Neural cell (in vitro differentiated cells): ENCODE measurements around the gene IL20RB. TPM values are rescaled to one million over a fixed set of nuclear protein-coding genes. Genes with fewer than 3 reads are reported as not detected.

Experiments
- H2AFZ ChIP-seq: fragments of 200-600, 300-800 bp; sonication (generic), shearing (Covaris generic); 2 replicates; pipeline ENCODE4 v1.6.0; 2014; ENCODE audit warnings: low read depth, mild to moderate bottlenecking, antibody characterized with exemption, low read length, moderate library complexity
- H3F3A ChIP-seq: fragments of 200-600 bp; shearing (Covaris generic); 2 replicates; pipeline ENCODE4 v1.6.1; 2016; ENCODE audit warnings: mild to moderate bottlenecking, moderate library complexity, mixed read lengths, antibody characterized with exemption, low read length; ENCODE audit not compliant: insufficient read depth, poor library complexity, severe bottlenecking
- H3K27ac ChIP-seq: fragments of 200-600, 300-800 bp; sonication (generic), shearing (Covaris generic); 2 replicates; pipeline ENCODE4 v1.5.1; 2014; ENCODE audit warnings: mild to moderate bottlenecking, low read length, moderate library complexity
- H3K27me3 ChIP-seq: fragments of 300-800, 200-600 bp; sonication (generic), shearing (Covaris generic); 2 replicates; pipeline ENCODE4 v1.6.0; 2014; ENCODE audit warnings: mild to moderate bottlenecking, low read depth, low read length, moderate library complexity; ENCODE audit not compliant: insufficient read depth
- H3K36me3 ChIP-seq: fragments of 300-800, 200-600 bp; sonication (generic), shearing (Covaris generic); 2 replicates; pipeline ENCODE4 v1.5.1; 2014; ENCODE audit warnings: mild to moderate bottlenecking, antibody characterized with exemption, low read length, moderate library complexity; ENCODE audit not compliant: insufficient read depth
- H3K4me2 ChIP-seq: fragments of 300-800, 200-600 bp; sonication (generic), shearing (Covaris generic); 2 replicates; pipeline ENCODE4 v1.6.0; 2014; ENCODE audit warnings: mild to moderate bottlenecking, low read length
- H3K4me3 ChIP-seq: fragments of 300-800, 200-600 bp; sonication (generic), shearing (Covaris generic); 2 replicates; pipeline ENCODE4 v1.5.1; 2014; ENCODE audit warnings: mild to moderate bottlenecking, low read length, moderate library complexity
- H3K79me2 ChIP-seq: fragments of 200-600 bp; shearing (Covaris generic); replicated peaks from 2 replicates; pipeline ENCODE4 v1.6.0; 2014; ENCODE audit warnings: mild to moderate bottlenecking, low read length, moderate library complexity; ENCODE audit not compliant: insufficient read depth
- H3K9ac ChIP-seq: fragments of 300-800, 200-600 bp; sonication (generic), shearing (Covaris generic); 2 replicates; pipeline ENCODE4 v1.6.1; 2016; ENCODE audit warnings: mild to moderate bottlenecking, low read length, mixed read lengths
- H3K9me2 ChIP-seq: fragments of 200-600 bp; shearing (Covaris generic); 2 replicates; pipeline ENCODE4 v1.6.1; 2016; ENCODE audit warnings: mild to moderate bottlenecking, low read length, mixed read lengths; ENCODE audit not compliant: insufficient read depth
- H3K9me3 ChIP-seq: fragments of 200-600, 300-800 bp; sonication (generic), shearing (Covaris generic); 2 replicates; pipeline ENCODE4 v1.6.1; 2016; ENCODE audit warnings: mild to moderate bottlenecking, mixed run types, low read length, moderate library complexity, mixed read lengths
- H4K20me1 ChIP-seq: fragments of 200-600 bp; shearing (Covaris generic); 2 replicates; pipeline ENCODE4 v1.6.1; 2016; ENCODE audit warnings: mild to moderate bottlenecking, mixed run types; ENCODE audit not compliant: insufficient read depth
- EP300 ChIP-seq: fragments of 450-650 bp; conservative IDR thresholded peaks from 2 replicates; pipeline ENCODE4 v1.6.1; 2014; ENCODE audit warnings: antibody characterized with exemption, mild to moderate bottlenecking, moderate library complexity; ENCODE audit not compliant: poor library complexity, severe bottlenecking
- EZH2 ChIP-seq: fragments of 200-600, 300-800 bp; shearing (Covaris generic), sonication (generic); IDR thresholded peaks from 2 replicates; pipeline ENCODE4 v1.6.1; 2014; ENCODE audit warnings: antibody characterized with exemption, low read length, borderline replicate concordance, mild to moderate bottlenecking; ENCODE audit not compliant: insufficient read depth, poor library complexity, severe bottlenecking
- MXI1 ChIP-seq: fragments of 450-650 bp; conservative IDR thresholded peaks from 2 replicates; pipeline ENCODE4 v1.6.1; 2014; ENCODE audit warnings: antibody characterized with exemption, mild to moderate bottlenecking; ENCODE audit not compliant: poor library complexity, severe bottlenecking
- POLR2AphosphoS5 ChIP-seq: IDR thresholded peaks from 2 replicates; pipeline ENCODE4 v1.6.1; 2012
- RAD21 ChIP-seq: fragments of 450-650 bp; conservative IDR thresholded peaks from 2 replicates; pipeline ENCODE4 v1.6.1; 2014; ENCODE audit warnings: antibody characterized with exemption, mild to moderate bottlenecking, moderate library complexity
- SMC3 ChIP-seq: fragments of 450-650 bp; conservative IDR thresholded peaks from 2 replicates; pipeline ENCODE4 v1.6.1; 2014; ENCODE audit warnings: antibody characterized with exemption, mild to moderate bottlenecking, moderate library complexity; ENCODE audit not compliant: poor library complexity
- TAF1 ChIP-seq: IDR thresholded peaks from 2 replicates; pipeline ENCODE4 v1.6.1; 2012; ENCODE audit warnings: low read depth
- polyA plus RNA-seq: library from polyadenylated mRNA; depleted of rRNA; stranded (reverse); fragments of >200 nt; gene quantifications from 2 replicates; pipeline ENCODE4 v1.2.3, GENCODE V29; 2014
- TF ChIP-seq, protein P1 (sequence below): IDR thresholded peaks from 2 replicates; pipeline ENCODE4 v1.6.1; 2012; ENCODE audit warnings: borderline replicate concordance
- TF ChIP-seq, protein P2 (sequence below): fragments of 450-650 bp; IDR thresholded peaks from 2 replicates; pipeline ENCODE4 v1.5.1; 2014; ENCODE audit warnings: antibody characterized with exemption, mild to moderate bottlenecking, moderate library complexity; ENCODE audit not compliant: poor library complexity, severe bottlenecking

The IL20RB gene
- polyA plus RNA-seq, 1 donor from 2014 or later, result 3.0 TPM

DNA sequence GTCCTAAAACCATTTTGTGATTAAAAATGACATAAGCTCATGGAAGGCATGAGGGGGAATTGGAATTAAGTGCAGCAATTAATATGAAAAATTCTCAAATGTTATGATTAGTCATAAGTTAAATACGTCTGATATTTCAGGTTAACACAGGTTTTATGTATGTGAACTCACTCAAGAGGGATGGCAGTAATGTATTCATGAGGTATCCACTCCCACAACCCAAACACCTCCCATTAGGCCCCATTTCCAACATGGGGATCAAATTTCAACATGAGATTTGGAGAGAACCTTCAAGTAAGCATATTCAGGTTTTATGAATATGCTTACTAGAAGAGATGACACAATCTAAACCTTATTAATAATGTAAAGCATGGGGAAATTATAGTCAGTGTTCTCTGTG lies 41.6 kb upstream of the IL20RB start:
- Histone ChIP-seq H3K9ac (no peak overlapping the region), H3K79me2 (peaks cover 7% of the 10 kb centered on the region), H3K9me3 (no peaks in the 10 kb centered on the region), H3K4me2 (no peak overlapping the region), H3K27ac (no peak overlapping the region), H3K4me3 (no peak overlapping the region), H2AFZ (no peak overlapping the region), H4K20me1 (no peaks in the 10 kb centered on the region), H3K36me3 (no peaks in the 10 kb centered on the region), H3K9me2 (no peaks in the 10 kb centered on the region), H3F3A (no peaks in the 10 kb centered on the region), H3K27me3 (no peaks in the 10 kb centered on the region)
- no peak for TF ChIP-seq POLR2AphosphoS5
- TF ChIP-seq, protein P1, sequence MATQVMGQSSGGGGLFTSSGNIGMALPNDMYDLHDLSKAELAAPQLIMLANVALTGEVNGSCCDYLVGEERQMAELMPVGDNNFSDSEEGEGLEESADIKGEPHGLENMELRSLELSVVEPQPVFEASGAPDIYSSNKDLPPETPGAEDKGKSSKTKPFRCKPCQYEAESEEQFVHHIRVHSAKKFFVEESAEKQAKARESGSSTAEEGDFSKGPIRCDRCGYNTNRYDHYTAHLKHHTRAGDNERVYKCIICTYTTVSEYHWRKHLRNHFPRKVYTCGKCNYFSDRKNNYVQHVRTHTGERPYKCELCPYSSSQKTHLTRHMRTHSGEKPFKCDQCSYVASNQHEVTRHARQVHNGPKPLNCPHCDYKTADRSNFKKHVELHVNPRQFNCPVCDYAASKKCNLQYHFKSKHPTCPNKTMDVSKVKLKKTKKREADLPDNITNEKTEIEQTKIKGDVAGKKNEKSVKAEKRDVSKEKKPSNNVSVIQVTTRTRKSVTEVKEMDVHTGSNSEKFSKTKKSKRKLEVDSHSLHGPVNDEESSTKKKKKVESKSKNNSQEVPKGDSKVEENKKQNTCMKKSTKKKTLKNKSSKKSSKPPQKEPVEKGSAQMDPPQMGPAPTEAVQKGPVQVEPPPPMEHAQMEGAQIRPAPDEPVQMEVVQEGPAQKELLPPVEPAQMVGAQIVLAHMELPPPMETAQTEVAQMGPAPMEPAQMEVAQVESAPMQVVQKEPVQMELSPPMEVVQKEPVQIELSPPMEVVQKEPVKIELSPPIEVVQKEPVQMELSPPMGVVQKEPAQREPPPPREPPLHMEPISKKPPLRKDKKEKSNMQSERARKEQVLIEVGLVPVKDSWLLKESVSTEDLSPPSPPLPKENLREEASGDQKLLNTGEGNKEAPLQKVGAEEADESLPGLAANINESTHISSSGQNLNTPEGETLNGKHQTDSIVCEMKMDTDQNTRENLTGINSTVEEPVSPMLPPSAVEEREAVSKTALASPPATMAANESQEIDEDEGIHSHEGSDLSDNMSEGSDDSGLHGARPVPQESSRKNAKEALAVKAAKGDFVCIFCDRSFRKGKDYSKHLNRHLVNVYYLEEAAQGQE, result no peak
- no peak for TF ChIP-seq EP300

DNA sequence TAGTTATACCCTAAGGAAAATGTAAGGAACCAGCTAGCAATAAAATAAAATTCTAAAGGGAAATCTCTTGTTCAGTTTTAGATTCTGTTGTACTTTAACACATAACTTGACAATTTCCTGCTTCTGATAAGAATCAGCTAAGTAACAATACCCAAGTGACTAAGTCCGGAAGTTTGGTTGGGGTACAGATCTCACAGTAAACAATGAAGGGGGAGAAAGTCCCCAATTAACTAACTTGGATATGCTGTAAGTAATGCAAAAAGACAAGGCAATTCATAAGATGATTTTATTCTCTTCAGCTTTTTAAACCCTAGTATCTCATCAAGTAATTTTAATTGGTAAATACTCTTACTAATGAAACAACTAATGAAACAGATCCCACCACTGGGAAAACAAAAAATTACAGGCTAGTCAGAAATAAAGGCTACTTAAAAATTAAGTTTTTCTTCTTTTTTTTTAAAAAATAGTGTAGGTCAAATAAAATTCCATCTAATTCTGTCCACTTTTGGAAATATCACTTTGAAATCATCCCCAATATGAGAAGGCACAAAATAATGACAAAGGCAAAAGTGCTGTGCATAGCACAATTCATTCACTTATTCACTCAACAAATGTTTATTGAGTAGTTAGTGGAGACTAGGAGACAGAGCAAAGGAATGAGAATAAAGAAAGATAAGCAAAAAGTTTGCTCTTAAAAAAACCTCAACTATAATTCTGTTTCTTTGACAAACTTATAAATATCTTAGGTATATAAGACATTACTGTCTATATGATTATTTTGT lies 37.8 kb upstream of the IL20RB start:
- H3K9me3 ChIP-seq, result no peaks in the 10 kb centered on the region
- H2AFZ ChIP-seq, result no peak overlapping the region
- no peaks in the 10 kb centered on the region for H3K9me2 ChIP-seq
- no peaks in the 10 kb centered on the region for H3F3A ChIP-seq
- no peaks in the 10 kb centered on the region for H3K36me3 ChIP-seq
- H3K4me3 ChIP-seq, result no peak overlapping the region
- no peaks in the 10 kb centered on the region for H3K27me3 ChIP-seq
- no peak overlapping the region for H3K9ac ChIP-seq
- H3K79me2 ChIP-seq, result peaks cover 7% of the 10 kb centered on the region
- H4K20me1 ChIP-seq, result no peaks in the 10 kb centered on the region
- TF ChIP-seq MXI1 (no peak), RAD21 (no peak), EZH2 (no peak), EP300 (no peak), TAF1 (no peak), POLR2AphosphoS5 (no peak), SMC3 (no peak)
- TF ChIP-seq, protein P1, result no peak
- TF ChIP-seq, protein P2, sequence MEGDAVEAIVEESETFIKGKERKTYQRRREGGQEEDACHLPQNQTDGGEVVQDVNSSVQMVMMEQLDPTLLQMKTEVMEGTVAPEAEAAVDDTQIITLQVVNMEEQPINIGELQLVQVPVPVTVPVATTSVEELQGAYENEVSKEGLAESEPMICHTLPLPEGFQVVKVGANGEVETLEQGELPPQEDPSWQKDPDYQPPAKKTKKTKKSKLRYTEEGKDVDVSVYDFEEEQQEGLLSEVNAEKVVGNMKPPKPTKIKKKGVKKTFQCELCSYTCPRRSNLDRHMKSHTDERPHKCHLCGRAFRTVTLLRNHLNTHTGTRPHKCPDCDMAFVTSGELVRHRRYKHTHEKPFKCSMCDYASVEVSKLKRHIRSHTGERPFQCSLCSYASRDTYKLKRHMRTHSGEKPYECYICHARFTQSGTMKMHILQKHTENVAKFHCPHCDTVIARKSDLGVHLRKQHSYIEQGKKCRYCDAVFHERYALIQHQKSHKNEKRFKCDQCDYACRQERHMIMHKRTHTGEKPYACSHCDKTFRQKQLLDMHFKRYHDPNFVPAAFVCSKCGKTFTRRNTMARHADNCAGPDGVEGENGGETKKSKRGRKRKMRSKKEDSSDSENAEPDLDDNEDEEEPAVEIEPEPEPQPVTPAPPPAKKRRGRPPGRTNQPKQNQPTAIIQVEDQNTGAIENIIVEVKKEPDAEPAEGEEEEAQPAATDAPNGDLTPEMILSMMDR, result no peak
- H3K27ac ChIP-seq, result no peak overlapping the region
- H3K4me2 ChIP-seq, result no peak overlapping the region
